Vagina (tissue), 2 donors: ENCODE results near the gene POU2F3.

Experiments used
- CTCF ChIP-seq, 3 experiments: fragments of 450-650 bp in 2 of 3; fragments of 200-600 bp in 1 of 3; sonication (generic) in 1 of 3; IDR thresholded peaks; one replicate each; pipeline ENCODE4 v1.5.1; 2017 to 2019; ENCODE audit warnings: antibody characterized with exemption in 3 of 3, mild to moderate bottlenecking in 2 of 3, moderate library complexity in 2 of 3
- POLR2A ChIP-seq, 2 donors: fragments of 450-650 bp; IDR thresholded peaks; one replicate each; pipeline ENCODE4 v1.6.1; 2017; ENCODE audit warnings: antibody characterized with exemption in 2 of 2, mild to moderate bottlenecking in 2 of 2, moderate library complexity in 2 of 2
- POLR2AphosphoS5 ChIP-seq, 2 donors: sonication (generic); formaldehyde crosslinking; IDR thresholded peaks; one replicate each; pipeline ENCODE4 v1.9.0; 2017; ENCODE audit warnings: antibody characterized with exemption in 2 of 2, mild to moderate bottlenecking in 2 of 2, low read depth in 1 of 2; ENCODE audit not compliant: insufficient read depth in 1 of 2

- TF ChIP-seq CTCF (IDR thresholded peaks at IDR 0.05) (no peak), POLR2A (IDR thresholded peaks at IDR 0.05) (no peak), POLR2AphosphoS5 (IDR thresholded peaks at IDR 0.05; ENCODE audit: insufficient read depth in 1 of 2, low read depth in 1 of 2) (no peak)
These were observed 18.7 kb upstream of the POU2F3 start for GRCh38 chr11:120221115-120221752.
